A673 (cell line): Measurements from ENCODE around the gene LGMN.

Source experiments
- EZH2 ChIP-seq: fragments of 200-600 bp; sonication (generic); IDR thresholded peaks from 2 replicates; pipeline ENCODE4 v1.6.1; 2017; ENCODE audit warnings: borderline replicate concordance, low read depth, mild to moderate bottlenecking, mixed read lengths, antibody characterized with exemption, low read length; ENCODE audit not compliant: poor library complexity, severe bottlenecking
- TF ChIP-seq, protein P1 (sequence below): fragments of 300-800, 200-600 bp; sonication (generic); conservative IDR thresholded peaks from 2 replicates; pipeline ENCODE4 v1.5.1; 2017; ENCODE audit warnings: low read depth, mild to moderate bottlenecking, antibody characterized with exemption, low read length, moderate library complexity, mixed read lengths

DNA sequence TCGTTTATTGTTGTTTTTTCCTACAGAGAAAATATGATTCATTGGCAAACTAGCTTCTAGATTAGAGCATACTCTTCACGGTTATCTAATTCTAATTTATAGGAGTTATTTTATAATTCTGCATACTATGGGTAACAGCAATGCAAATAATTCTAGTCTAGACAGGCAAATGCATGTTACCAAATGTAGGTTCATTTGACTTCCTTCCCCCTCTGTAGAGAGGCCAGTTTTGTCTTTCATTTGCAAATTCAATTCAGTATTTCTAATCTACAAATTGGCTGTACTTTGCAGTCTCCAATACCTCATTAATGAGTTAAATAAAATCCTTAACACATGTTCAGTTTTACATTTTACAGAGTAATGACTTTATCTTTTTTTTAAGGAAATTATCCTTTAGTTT lies 4.2 kb downstream of the LGMN start:
- no peak for TF ChIP-seq EZH2
- TF ChIP-seq, protein P1, sequence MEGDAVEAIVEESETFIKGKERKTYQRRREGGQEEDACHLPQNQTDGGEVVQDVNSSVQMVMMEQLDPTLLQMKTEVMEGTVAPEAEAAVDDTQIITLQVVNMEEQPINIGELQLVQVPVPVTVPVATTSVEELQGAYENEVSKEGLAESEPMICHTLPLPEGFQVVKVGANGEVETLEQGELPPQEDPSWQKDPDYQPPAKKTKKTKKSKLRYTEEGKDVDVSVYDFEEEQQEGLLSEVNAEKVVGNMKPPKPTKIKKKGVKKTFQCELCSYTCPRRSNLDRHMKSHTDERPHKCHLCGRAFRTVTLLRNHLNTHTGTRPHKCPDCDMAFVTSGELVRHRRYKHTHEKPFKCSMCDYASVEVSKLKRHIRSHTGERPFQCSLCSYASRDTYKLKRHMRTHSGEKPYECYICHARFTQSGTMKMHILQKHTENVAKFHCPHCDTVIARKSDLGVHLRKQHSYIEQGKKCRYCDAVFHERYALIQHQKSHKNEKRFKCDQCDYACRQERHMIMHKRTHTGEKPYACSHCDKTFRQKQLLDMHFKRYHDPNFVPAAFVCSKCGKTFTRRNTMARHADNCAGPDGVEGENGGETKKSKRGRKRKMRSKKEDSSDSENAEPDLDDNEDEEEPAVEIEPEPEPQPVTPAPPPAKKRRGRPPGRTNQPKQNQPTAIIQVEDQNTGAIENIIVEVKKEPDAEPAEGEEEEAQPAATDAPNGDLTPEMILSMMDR = no peak
